Measurements from ENCODE around the gene FN1.

FN1 gene

GRCh38 chr2:215369181-215369760, 66.6 kb downstream of the FN1 start:
- Histone ChIP-seq H3K9me3 (ENCODE audit: control insufficient read depth, low read length) (no peaks in the 10 kb centered on the region), H3K27me3 (replicated peaks; ENCODE audit: control insufficient read depth, insufficient read depth, low read length, poor library complexity, severe bottlenecking) (no peaks in the 10 kb centered on the region), H3K4me1 (ENCODE audit: control insufficient read depth, insufficient read depth, low read length, poor library complexity, severe bottlenecking) (no peaks in the 10 kb centered on the region), H3K36me3 (ENCODE audit: control insufficient read depth, insufficient read depth, low read length) (no peaks in the 10 kb centered on the region), H3K4me3 (ENCODE audit: insufficient read depth, low read depth, low read length, poor library complexity, severe bottlenecking) (no peak overlapping the region), H3K27ac (ENCODE audit: insufficient read depth, low read length, poor library complexity, severe bottlenecking) (no peak overlapping the region)
- no peak for DNase-seq

GRCh38 chr2:215368493-215368809, 67.4 kb downstream of the FN1 start:
- no peaks in the 10 kb centered on the region for H3K27me3 ChIP-seq (replicated peaks; ENCODE audit: control insufficient read depth, insufficient read depth, low read length, poor library complexity, severe bottlenecking)
- no peak overlapping the region for H3K27ac ChIP-seq (ENCODE audit: insufficient read depth, low read length, poor library complexity, severe bottlenecking)
- no peaks in the 10 kb centered on the region for H3K36me3 ChIP-seq (ENCODE audit: control insufficient read depth, insufficient read depth, low read length)
- H3K4me3 ChIP-seq (ENCODE audit: insufficient read depth, low read depth, low read length, poor library complexity, severe bottlenecking): no peak overlapping the region
- H3K4me1 ChIP-seq (ENCODE audit: control insufficient read depth, insufficient read depth, low read length, poor library complexity, severe bottlenecking): no peaks in the 10 kb centered on the region
- DNase-seq: no peak
- H3K9me3 ChIP-seq (ENCODE audit: control insufficient read depth, low read length): no peaks in the 10 kb centered on the region

GRCh38 chr2:215367662-215368492, 68.0 kb downstream of the FN1 start:
- no peak overlapping the region for H3K4me3 ChIP-seq (ENCODE audit: insufficient read depth, low read depth, low read length, poor library complexity, severe bottlenecking)
- no peaks in the 10 kb centered on the region for H3K27me3 ChIP-seq (replicated peaks; ENCODE audit: control insufficient read depth, insufficient read depth, low read length, poor library complexity, severe bottlenecking)
- no peak for DNase-seq
- H3K36me3 ChIP-seq (ENCODE audit: control insufficient read depth, insufficient read depth, low read length): no peaks in the 10 kb centered on the region
- no peaks in the 10 kb centered on the region for H3K4me1 ChIP-seq (ENCODE audit: control insufficient read depth, insufficient read depth, low read length, poor library complexity, severe bottlenecking)
- H3K27ac ChIP-seq (ENCODE audit: insufficient read depth, low read length, poor library complexity, severe bottlenecking): no peak overlapping the region
- H3K9me3 ChIP-seq (ENCODE audit: control insufficient read depth, low read length): no peaks in the 10 kb centered on the region

DNA sequence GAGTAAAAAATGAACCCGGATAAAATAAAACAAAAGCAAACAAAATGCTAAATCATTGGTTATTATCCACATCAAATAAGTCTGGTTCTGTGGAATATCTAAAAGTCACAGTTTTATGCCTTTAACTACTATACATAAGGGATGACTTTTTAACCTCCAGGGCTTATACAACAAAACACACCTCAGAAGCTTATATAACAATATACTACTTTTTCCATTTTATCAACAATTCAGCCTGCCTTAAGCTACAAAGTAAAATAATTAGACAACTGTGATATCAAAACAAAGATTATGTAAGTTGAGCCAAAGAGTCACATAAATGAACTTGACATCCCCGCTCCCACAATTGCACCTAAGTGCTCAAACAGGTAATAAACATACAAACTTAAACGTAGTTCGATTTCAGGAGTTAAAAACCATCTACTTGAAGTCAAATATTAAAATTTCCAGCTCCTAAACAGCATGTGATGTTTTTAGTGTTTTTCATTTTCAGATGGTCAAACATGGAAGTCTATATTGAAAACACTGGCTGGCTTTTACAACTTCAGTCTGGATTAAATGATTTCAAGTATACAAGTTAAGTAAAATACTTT, 69.3 kb downstream of the FN1 start:
- Histone ChIP-seq H3K4me3 (ENCODE audit: insufficient read depth, low read depth, low read length, poor library complexity, severe bottlenecking) (no peak overlapping the region), H3K36me3 (ENCODE audit: control insufficient read depth, insufficient read depth, low read length) (no peaks in the 10 kb centered on the region), H3K27me3 (replicated peaks; ENCODE audit: control insufficient read depth, insufficient read depth, low read length, poor library complexity, severe bottlenecking) (no peaks in the 10 kb centered on the region), H3K27ac (ENCODE audit: insufficient read depth, low read length, poor library complexity, severe bottlenecking) (no peak overlapping the region), H3K4me1 (ENCODE audit: control insufficient read depth, insufficient read depth, low read length, poor library complexity, severe bottlenecking) (no peaks in the 10 kb centered on the region), H3K9me3 (ENCODE audit: control insufficient read depth, low read length) (no peaks in the 10 kb centered on the region)
- DNase-seq: no peak

DNA sequence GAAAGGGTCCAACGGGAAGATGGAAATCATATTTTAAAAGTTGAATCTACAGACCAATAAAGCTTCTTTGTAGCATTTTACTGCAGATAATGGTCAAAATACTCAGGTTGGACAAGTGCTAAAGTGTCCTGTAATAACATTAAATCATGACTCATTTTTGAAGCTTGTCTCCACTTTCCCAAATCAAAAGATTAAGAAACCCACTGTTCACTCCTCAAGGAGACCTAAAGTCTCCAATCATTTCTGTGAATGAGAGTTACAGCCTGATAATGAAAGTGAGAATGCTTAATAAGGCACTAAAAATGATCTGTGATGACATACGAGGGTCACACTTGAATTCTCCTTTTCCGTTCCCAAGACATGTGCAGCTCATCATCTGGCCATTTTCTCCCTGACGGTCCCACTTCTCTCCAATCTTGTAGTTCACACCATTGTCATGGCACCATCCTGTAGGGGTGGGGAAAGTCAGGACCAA, 70.6 kb downstream of the FN1 start:
- H3K4me3 ChIP-seq (ENCODE audit: insufficient read depth, low read depth, low read length, poor library complexity, severe bottlenecking): no peak overlapping the region
- H3K36me3 ChIP-seq (ENCODE audit: control insufficient read depth, insufficient read depth, low read length): no peaks in the 10 kb centered on the region
- no peak overlapping the region for H3K27ac ChIP-seq (ENCODE audit: insufficient read depth, low read length, poor library complexity, severe bottlenecking)
- no peaks in the 10 kb centered on the region for H3K4me1 ChIP-seq (ENCODE audit: control insufficient read depth, insufficient read depth, low read length, poor library complexity, severe bottlenecking)
- H3K27me3 ChIP-seq (replicated peaks; ENCODE audit: control insufficient read depth, insufficient read depth, low read length, poor library complexity, severe bottlenecking): no peaks in the 10 kb centered on the region
- DNase-seq: no peak
- H3K9me3 ChIP-seq (ENCODE audit: control insufficient read depth, low read length): no peaks in the 10 kb centered on the region

DNA sequence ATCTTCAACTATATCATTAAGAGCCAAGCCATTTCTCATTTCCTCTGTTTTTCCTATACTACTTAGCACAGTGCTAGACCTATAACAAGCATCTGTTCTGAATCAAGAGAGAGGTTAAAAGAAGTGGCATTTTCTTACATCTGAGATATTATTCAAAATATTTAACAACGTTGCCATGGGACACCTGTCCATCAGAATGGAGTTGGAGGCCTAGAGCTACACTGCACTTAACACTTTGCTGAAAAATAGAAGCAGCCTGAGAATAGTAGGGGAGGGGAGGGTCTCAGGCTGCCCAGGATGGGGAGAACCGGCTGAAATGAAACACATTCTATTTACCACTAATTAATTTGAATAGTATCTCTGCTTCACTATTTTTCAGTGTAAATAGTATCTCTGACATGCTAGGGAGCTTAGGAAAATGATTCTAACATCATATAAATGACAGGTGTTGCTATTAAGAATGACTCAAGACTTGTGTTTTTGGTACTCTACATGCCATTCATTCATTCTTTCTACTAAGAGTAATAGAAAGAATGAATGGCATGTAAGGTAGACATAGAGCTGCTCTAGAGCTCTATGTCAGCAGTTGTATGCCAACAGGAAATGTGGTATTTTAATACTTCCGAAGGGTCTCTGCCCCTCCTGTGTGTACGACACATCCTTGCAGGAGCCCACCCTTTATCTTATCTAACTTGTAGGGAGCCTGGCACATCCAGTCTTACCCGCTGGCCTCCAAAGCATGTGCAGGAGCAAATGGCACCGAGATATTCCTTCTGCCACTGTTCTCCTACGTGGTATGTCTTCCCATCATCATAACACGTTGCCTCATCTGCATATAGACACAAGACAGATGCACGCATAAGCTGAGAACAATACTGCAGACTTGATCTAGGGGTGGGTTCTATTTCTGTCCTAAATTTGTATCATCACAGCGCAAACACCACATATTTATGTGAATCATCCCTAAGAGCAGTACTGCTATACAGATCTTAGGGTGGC, 71.4 kb downstream of the FN1 start:
- Histone ChIP-seq H3K27ac (ENCODE audit: insufficient read depth, low read length, poor library complexity, severe bottlenecking) (no peak overlapping the region), H3K9me3 (ENCODE audit: control insufficient read depth, low read length) (no peaks in the 10 kb centered on the region), H3K4me3 (ENCODE audit: insufficient read depth, low read depth, low read length, poor library complexity, severe bottlenecking) (no peak overlapping the region), H3K36me3 (ENCODE audit: control insufficient read depth, insufficient read depth, low read length) (no peaks in the 10 kb centered on the region), H3K4me1 (ENCODE audit: control insufficient read depth, insufficient read depth, low read length, poor library complexity, severe bottlenecking) (no peaks in the 10 kb centered on the region), H3K27me3 (replicated peaks; ENCODE audit: control insufficient read depth, insufficient read depth, low read length, poor library complexity, severe bottlenecking) (no peaks in the 10 kb centered on the region)
- DNase-seq: no peak

- DNase-seq: no peak
- no peaks in the 10 kb centered on the region for H3K27me3 ChIP-seq (replicated peaks; ENCODE audit: control insufficient read depth, insufficient read depth, low read length, poor library complexity, severe bottlenecking)
- H3K9me3 ChIP-seq (ENCODE audit: control insufficient read depth, low read length): no peaks in the 10 kb centered on the region
- H3K36me3 ChIP-seq (ENCODE audit: control insufficient read depth, insufficient read depth, low read length): no peaks in the 10 kb centered on the region
- no peak overlapping the region for H3K27ac ChIP-seq (ENCODE audit: insufficient read depth, low read length, poor library complexity, severe bottlenecking)
- H3K4me1 ChIP-seq (ENCODE audit: control insufficient read depth, insufficient read depth, low read length, poor library complexity, severe bottlenecking): no peaks in the 10 kb centered on the region
- no peak overlapping the region for H3K4me3 ChIP-seq (ENCODE audit: insufficient read depth, low read depth, low read length, poor library complexity, severe bottlenecking)
These were observed 72.3 kb downstream of the FN1 start for GRCh38 chr2:215363461-215364156.

GRCh38 chr2:215363039-215363438, 72.8 kb downstream of the FN1 start:
- H3K27ac ChIP-seq (ENCODE audit: insufficient read depth, low read length, poor library complexity, severe bottlenecking): no peak overlapping the region
- H3K9me3 ChIP-seq (ENCODE audit: control insufficient read depth, low read length): no peaks in the 10 kb centered on the region
- H3K4me1 ChIP-seq (ENCODE audit: control insufficient read depth, insufficient read depth, low read length, poor library complexity, severe bottlenecking): no peaks in the 10 kb centered on the region
- DNase-seq: no peak
- H3K27me3 ChIP-seq (replicated peaks; ENCODE audit: control insufficient read depth, insufficient read depth, low read length, poor library complexity, severe bottlenecking): no peaks in the 10 kb centered on the region
- no peaks in the 10 kb centered on the region for H3K36me3 ChIP-seq (ENCODE audit: control insufficient read depth, insufficient read depth, low read length)
- H3K4me3 ChIP-seq (ENCODE audit: insufficient read depth, low read depth, low read length, poor library complexity, severe bottlenecking): no peak overlapping the region

DNA sequence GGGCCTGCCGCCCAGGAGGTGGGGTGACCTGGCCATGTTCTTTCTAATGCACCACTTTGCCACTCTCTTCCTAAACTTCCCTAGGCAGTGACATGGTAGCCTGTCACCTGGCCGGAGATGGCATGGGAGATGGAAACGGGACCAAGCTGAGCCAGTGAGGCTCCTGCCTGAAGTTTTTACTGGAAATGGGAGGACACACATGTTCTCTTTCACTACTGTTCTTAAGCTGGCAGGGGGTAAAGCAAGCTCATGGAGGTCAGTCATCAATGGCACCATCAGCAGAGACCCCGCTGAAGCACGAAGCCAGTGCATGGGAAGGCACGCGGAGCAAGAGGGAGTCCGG, 73.3 kb downstream of the FN1 start:
- Histone ChIP-seq H3K9me3 (ENCODE audit: control insufficient read depth, low read length) (no peaks in the 10 kb centered on the region), H3K36me3 (ENCODE audit: control insufficient read depth, insufficient read depth, low read length) (no peaks in the 10 kb centered on the region), H3K27me3 (replicated peaks; ENCODE audit: control insufficient read depth, insufficient read depth, low read length, poor library complexity, severe bottlenecking) (no peaks in the 10 kb centered on the region), H3K27ac (ENCODE audit: insufficient read depth, low read length, poor library complexity, severe bottlenecking) (no peak overlapping the region), H3K4me1 (ENCODE audit: control insufficient read depth, insufficient read depth, low read length, poor library complexity, severe bottlenecking) (no peaks in the 10 kb centered on the region), H3K4me3 (ENCODE audit: insufficient read depth, low read depth, low read length, poor library complexity, severe bottlenecking) (no peak overlapping the region)
- DNase-seq: no peak
